HepG2 (cell line): ENCODE data around the gene HSPA1L. TPM values are rescaled to one million over a fixed set of nuclear protein-coding genes. Genes with fewer than 3 reads are reported as not detected.

Experiments used
- ARID4A ChIP-seq: sonication (generic); formaldehyde crosslinking; IDR thresholded peaks from 2 replicates; pipeline ENCODE4 v1.5.0; 2020; ENCODE audit warnings: mild to moderate bottlenecking, missing genetic modification reagents, borderline replicate concordance
- ARID5B ChIP-seq: IDR thresholded peaks from 2 replicates; pipeline ENCODE4 v1.4.0; 2020; ENCODE audit warnings: mild to moderate bottlenecking, missing genetic modification reagents
- BCLAF1 ChIP-seq: fragments of 450-650 bp; IDR thresholded peaks from 2 replicates; pipeline ENCODE4 v1.6.1; 2017; ENCODE audit warnings: mild to moderate bottlenecking
- ELK4 ChIP-seq: sonication (generic); formaldehyde crosslinking; IDR thresholded peaks from 2 replicates; pipeline ENCODE4 v1.9.0; 2021; ENCODE audit warnings: missing genetic modification reagents, borderline replicate concordance
- MAFG ChIP-seq: sonication (generic); formaldehyde crosslinking; IDR thresholded peaks from 2 replicates; pipeline ENCODE4 v1.5.1; 2020; ENCODE audit warnings: mild to moderate bottlenecking, missing genetic modification reagents
- SATB2 ChIP-seq: sonication (generic); formaldehyde crosslinking; IDR thresholded peaks from 2 replicates; pipeline ENCODE4 v1.5.0; 2020; ENCODE audit warnings: missing genetic modification reagents
- SMAD1 ChIP-seq: sonication (generic); formaldehyde crosslinking; IDR thresholded peaks from 2 replicates; pipeline ENCODE4 v1.4.0; 2020; ENCODE audit warnings: missing genetic modification reagents, low read depth, mild to moderate bottlenecking, borderline replicate concordance
- ZBTB43 ChIP-seq: sonication (generic); formaldehyde crosslinking; conservative IDR thresholded peaks from 2 replicates; pipeline ENCODE4 v1.4.0; 2020; ENCODE audit warnings: missing genetic modification reagents
- ZNF138 ChIP-seq: sonication (generic); formaldehyde crosslinking; IDR thresholded peaks from 2 replicates; pipeline ENCODE4 v1.5.0; 2020; ENCODE audit warnings: mild to moderate bottlenecking, low read depth, missing genetic modification reagents
- ZNF143 ChIP-seq: sonication (generic); formaldehyde crosslinking; IDR thresholded peaks from 2 replicates; pipeline ENCODE4 v1.4.0; 2020; ENCODE audit warnings: missing genetic modification reagents
- ZNF446 ChIP-seq: sonication (generic); formaldehyde crosslinking; IDR thresholded peaks from 2 replicates; pipeline ENCODE4 v1.5.0; 2020; ENCODE audit warnings: mild to moderate bottlenecking, missing genetic modification reagents
- ZNF558 ChIP-seq: sonication (generic); formaldehyde crosslinking; IDR thresholded peaks from 2 replicates; pipeline ENCODE4 v1.9.0; 2022; ENCODE audit warnings: mild to moderate bottlenecking, missing genetic modification reagents, borderline replicate concordance
- ZNF816 ChIP-seq: sonication (generic); formaldehyde crosslinking; IDR thresholded peaks from 2 replicates; pipeline ENCODE4 v1.8.0; 2022; ENCODE audit warnings: missing genetic modification reagents, mild to moderate bottlenecking, borderline replicate concordance
- polyA plus RNA-seq, 8 experiments: library from polyadenylated mRNA; depleted of rRNA in 3 of 8; stranded (reverse) in 7 of 8; unstranded in 1 of 8; fragments of >200 nt; fragmentation: Illumina TruSeq in 4 of 8; extraction: Trizol in 4 of 8; gene quantifications; 2 replicates each; pipeline versions ENCODE4 v1.2.1 to v1.2.3, GENCODE V29; 2011 to 2016; ENCODE audit warnings: low read depth in 4 of 8, missing spikeins in 1 of 8, mixed read lengths in 1 of 8; ENCODE audit not compliant: insufficient read depth in 1 of 8
- total RNA-seq, 5 experiments: library from RNA; depleted of rRNA; stranded (reverse); fragments of >200 nt; fragmentation: Illumina TruSeq; extraction: Trizol; gene quantifications; 2 replicates each; pipeline ENCODE4 v1.2.3, GENCODE V29; 2016; ENCODE audit warnings: low read depth in 1 of 5

Gene HSPA1L
- total and polyA plus RNA-seq, 2 of the 13 experiments (the other 11 are each of a cell fraction or from before 2014, with no cell fraction given): 0.55 to 1.0 TPM

- TF ChIP-seq ZNF816 (CRISPR knock-in tag): peak; percentile 87; the same call in 1 of the 2 replicates
- TF ChIP-seq SATB2 (CRISPR knock-in tag): no peak
- peak; percentile 60; the same call in 1 of the 2 replicates for TF ChIP-seq ARID5B (CRISPR knock-in tag)
- peak; percentile 99 for TF ChIP-seq ARID4A (CRISPR knock-in tag)
- TF ChIP-seq ZNF558 (CRISPR knock-in tag): no peak
- TF ChIP-seq ZNF143 (CRISPR knock-in tag): peak; percentile 31; the same call in 1 of the 2 replicates
- TF ChIP-seq MAFG (CRISPR knock-in tag): no peak
- peak; percentile 97; the same call in 1 of the 2 replicates for TF ChIP-seq ZNF138
- TF ChIP-seq ZBTB43 (CRISPR knock-in tag): peak; percentile 88
- TF ChIP-seq SMAD1: peak; percentile 60; the same call in 1 of the 2 replicates
- no peak for TF ChIP-seq BCLAF1
- no peak for TF ChIP-seq ZNF446 (CRISPR knock-in tag)
- TF ChIP-seq ELK4 (CRISPR knock-in tag): peak; percentile 61; the same call in 1 of the 2 replicates
Observed at GRCh38 chr6:31795616-31796298, 19.3 kb downstream of the HSPA1L start, which contains the start of gene VARS1 (continued).
